OCI-LY3 (cell line): ENCODE results near the gene STYK1.

Experiments
- H2AFZ ChIP-seq: fragments of 200-600, 300-600 bp; shearing (Covaris generic); 2 replicates; pipeline ENCODE4 v1.6.0; 2014; ENCODE audit warnings: antibody characterized with exemption, low read depth, low read length
- H3K27ac ChIP-seq: fragments of 200-600, 300-600 bp; sonication (generic); 2 replicates; pipeline ENCODE4 v1.5.1; 2014; ENCODE audit warnings: mild to moderate bottlenecking, low read length, moderate library complexity, mixed read lengths
- H3K27me3 ChIP-seq: fragments of 200-600, 300-600 bp; sonication (generic); 2 replicates; pipeline ENCODE4 v1.6.1; 2014; ENCODE audit warnings: low read depth, low read length, mixed read lengths
- H3K36me3 ChIP-seq: fragments of 200-600, 300-600 bp; sonication (generic); replicated peaks from 2 replicates; pipeline ENCODE3; 2014; ENCODE audit warnings: low read depth, low read length, mixed read lengths
- H3K4me1 ChIP-seq: fragments of 300-600, 200-600 bp; sonication (generic); 2 replicates; pipeline ENCODE4 v1.6.1; 2014; ENCODE audit warnings: low read length, mixed read lengths
- H3K4me2 ChIP-seq: fragments of 200-600, 300-600 bp; sonication (generic); 2 replicates; pipeline ENCODE4 v1.6.1; 2014; ENCODE audit warnings: low read length, mixed read lengths
- H3K4me3 ChIP-seq: fragments of 300-600, 200-600 bp; sonication (generic); 2 replicates; pipeline ENCODE4 v1.5.1; 2014; ENCODE audit warnings: antibody characterized with exemption, mild to moderate bottlenecking, low read length, moderate library complexity
- H3K79me2 ChIP-seq: fragments of 300-600, 200-600 bp; shearing (Covaris generic); 2 replicates; pipeline ENCODE4 v1.6.1; 2014; ENCODE audit warnings: mild to moderate bottlenecking, low read length, mixed read lengths
- H3K9ac ChIP-seq: fragments of 300-600, 200-600 bp; shearing (Covaris generic); 2 replicates; pipeline ENCODE4 v1.6.0; 2014; ENCODE audit warnings: mild to moderate bottlenecking, low read length, moderate library complexity
- H3K9me3 ChIP-seq: fragments of 200-600, 300-600 bp; shearing (Covaris generic); 2 replicates; pipeline ENCODE4 v1.6.1; 2014; ENCODE audit warnings: low read length, mixed read lengths; ENCODE audit not compliant: insufficient read depth
- H4K20me1 ChIP-seq: fragments of 200-600, 300-600 bp; sonication (generic); 2 replicates; pipeline ENCODE4 v1.6.1; 2016; ENCODE audit warnings: low read length, mixed read lengths; ENCODE audit not compliant: insufficient read depth
- EZH2phosphoT487 ChIP-seq: fragments of 200-600 bp; shearing (Covaris generic); IDR thresholded peaks from 2 replicates; pipeline ENCODE4 v1.6.1; 2018; ENCODE audit warnings: antibody characterized with exemption, mixed run types, low read depth
- TF ChIP-seq, protein P1 (sequence below): fragments of 200-600, 300-600 bp; sonication (generic); IDR thresholded peaks from 2 replicates; pipeline ENCODE4 v1.5.1; 2014; ENCODE audit warnings: antibody characterized with exemption, low read length, low read depth

Gene STYK1

DNA sequence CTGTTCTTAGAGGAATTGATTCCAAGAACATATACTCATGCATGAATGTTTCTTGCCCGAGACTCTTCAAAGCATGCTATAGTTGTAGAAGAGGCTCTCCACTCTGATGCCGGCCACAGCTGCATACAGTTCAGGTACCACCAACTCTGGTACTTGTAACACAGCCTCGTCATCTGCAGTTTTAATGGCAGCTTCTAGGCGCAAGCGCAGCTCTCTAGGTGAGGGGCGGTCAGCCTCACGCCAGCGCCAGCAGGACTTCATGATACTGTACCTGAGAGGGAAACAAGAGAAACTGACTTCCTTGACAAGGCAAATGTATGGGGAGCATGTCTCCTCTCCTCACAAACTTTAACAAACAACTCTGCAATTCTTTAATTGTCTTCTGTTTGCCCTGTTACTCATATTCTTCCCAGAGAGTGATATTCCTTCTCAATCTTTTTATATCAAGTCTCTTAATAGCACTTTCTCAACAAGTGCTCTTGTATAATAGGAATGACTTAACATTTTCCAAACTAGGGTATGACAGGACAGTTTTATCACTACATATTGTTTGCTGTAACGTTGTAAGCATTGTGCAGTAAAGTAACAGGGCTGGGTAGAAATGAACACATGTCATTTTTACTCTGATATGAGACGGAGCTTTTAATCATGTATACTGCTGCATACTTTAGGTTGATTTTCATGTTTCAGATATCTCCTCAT, 53.6 kb downstream of the STYK1 start:
- Histone ChIP-seq H3K36me3 (no peaks in the 10 kb centered on the region), H3K9ac (no peak overlapping the region), H3K4me1 (no peaks in the 10 kb centered on the region), H3K27ac (no peak overlapping the region), H3K4me3 (no peak overlapping the region), H2AFZ (no peak overlapping the region), H3K27me3 (peaks cover 39% of the 10 kb centered on the region), H4K20me1 (no peaks in the 10 kb centered on the region), H3K79me2 (no peaks in the 10 kb centered on the region), H3K9me3 (no peaks in the 10 kb centered on the region), H3K4me2 (no peak overlapping the region)
- TF ChIP-seq, protein P1, sequence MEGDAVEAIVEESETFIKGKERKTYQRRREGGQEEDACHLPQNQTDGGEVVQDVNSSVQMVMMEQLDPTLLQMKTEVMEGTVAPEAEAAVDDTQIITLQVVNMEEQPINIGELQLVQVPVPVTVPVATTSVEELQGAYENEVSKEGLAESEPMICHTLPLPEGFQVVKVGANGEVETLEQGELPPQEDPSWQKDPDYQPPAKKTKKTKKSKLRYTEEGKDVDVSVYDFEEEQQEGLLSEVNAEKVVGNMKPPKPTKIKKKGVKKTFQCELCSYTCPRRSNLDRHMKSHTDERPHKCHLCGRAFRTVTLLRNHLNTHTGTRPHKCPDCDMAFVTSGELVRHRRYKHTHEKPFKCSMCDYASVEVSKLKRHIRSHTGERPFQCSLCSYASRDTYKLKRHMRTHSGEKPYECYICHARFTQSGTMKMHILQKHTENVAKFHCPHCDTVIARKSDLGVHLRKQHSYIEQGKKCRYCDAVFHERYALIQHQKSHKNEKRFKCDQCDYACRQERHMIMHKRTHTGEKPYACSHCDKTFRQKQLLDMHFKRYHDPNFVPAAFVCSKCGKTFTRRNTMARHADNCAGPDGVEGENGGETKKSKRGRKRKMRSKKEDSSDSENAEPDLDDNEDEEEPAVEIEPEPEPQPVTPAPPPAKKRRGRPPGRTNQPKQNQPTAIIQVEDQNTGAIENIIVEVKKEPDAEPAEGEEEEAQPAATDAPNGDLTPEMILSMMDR, result no peak
- no peak for TF ChIP-seq EZH2phosphoT487

DNA sequence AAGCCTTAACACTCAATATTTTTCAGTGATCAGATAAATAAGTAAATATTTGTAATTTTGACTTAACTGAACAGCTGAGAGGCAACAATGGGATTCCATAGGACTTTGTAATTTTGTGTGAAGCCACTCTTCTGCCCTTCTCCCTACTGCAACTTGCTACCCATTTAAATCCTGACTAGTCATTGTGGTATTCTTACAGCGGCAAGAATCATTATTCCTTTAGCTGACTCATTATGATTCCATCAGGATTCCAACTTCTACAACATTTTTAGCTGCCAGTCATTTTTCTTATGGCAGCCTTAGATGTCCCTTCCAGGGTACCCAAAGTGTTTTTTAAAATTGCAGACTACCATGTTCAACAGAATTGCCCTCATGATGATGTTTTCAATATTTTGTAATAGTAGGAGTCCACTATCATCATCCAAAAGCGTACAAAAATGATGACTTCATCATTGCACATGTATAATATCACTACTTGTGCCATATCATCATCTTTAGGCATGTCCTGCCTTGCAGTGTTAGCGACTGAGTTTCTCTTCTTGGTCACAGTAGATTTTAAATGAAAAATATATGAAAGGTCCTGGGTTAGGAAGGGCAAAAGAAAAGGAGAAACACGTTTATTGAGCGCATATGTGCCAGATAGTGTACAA, 55.4 kb downstream of the STYK1 start:
- Histone ChIP-seq H3K27me3 (peaks cover 39% of the 10 kb centered on the region), H3K4me1 (peaks cover 3% of the 10 kb centered on the region; the same call in 1 of the 2 replicates), H3K9ac (no peak overlapping the region), H3K4me3 (no peak overlapping the region), H3K79me2 (no peaks in the 10 kb centered on the region; the same call in 1 of the 2 replicates), H2AFZ (no peak overlapping the region), H3K4me2 (no peak overlapping the region), H3K27ac (no peak overlapping the region), H3K36me3 (no peaks in the 10 kb centered on the region), H3K9me3 (no peaks in the 10 kb centered on the region), H4K20me1 (no peaks in the 10 kb centered on the region)
- TF ChIP-seq EZH2phosphoT487, result no peak
- TF ChIP-seq, protein P1, result no peak

DNA sequence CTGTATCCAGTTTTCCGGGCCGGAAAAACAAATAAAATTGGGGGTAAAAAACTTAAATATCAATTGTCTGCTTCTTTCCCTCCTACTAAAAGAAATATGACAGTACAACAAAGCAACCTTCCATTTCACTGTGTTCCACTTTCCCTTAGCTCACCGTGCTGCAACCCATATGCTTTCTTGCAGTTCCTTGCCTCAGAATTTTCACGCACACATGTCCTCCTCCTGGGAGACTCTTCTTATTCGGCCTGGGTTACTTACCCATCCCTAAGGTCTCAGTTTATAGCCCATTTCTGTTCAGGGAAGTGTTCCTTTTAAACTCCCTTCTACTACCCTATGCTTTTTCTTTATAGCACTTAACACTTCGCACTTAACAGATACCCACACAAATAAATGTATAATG, 56.0 kb downstream of the STYK1 start:
- Histone ChIP-seq H3K79me2 (peaks cover 6% of the 10 kb centered on the region), H2AFZ (no peak overlapping the region), H3K9ac (no peak overlapping the region), H3K4me2 (no peak overlapping the region), H3K4me3 (no peak overlapping the region), H3K9me3 (no peaks in the 10 kb centered on the region), H3K27ac (no peak overlapping the region), H3K4me1 (peaks cover 3% of the 10 kb centered on the region; the same call in 1 of the 2 replicates), H3K36me3 (no peaks in the 10 kb centered on the region), H3K27me3 (peaks cover 38% of the 10 kb centered on the region), H4K20me1 (no peaks in the 10 kb centered on the region)
- TF ChIP-seq, protein P1, result no peak
- no peak for TF ChIP-seq EZH2phosphoT487

DNA sequence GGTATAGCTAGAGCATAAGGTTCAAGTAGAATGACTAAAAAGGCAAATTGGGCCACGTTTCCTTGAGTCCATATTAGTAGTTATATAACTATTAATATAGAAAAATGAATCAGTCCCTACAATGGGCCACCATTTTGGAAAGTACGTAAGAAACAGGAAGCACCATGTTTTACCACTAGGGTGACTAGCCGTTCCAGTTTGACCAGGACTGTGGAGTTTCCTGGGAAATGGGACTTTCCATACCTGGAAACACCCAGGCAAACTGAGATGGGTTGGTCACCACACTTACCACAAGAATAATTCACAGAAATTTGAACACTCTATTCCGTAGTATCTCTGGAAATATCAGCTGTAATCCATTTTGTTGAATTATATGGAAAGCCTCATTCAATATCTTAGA, 58.3 kb downstream of the STYK1 start:
- TF ChIP-seq, protein P1, result no peak
- no peak for TF ChIP-seq EZH2phosphoT487
- Histone ChIP-seq H3K9me3 (no peaks in the 10 kb centered on the region), H3K27me3 (peaks cover 25% of the 10 kb centered on the region), H3K27ac (no peak overlapping the region), H2AFZ (no peak overlapping the region), H3K36me3 (peaks cover 4% of the 10 kb centered on the region), H3K4me2 (no peak overlapping the region), H3K79me2 (peaks cover 28% of the 10 kb centered on the region), H4K20me1 (no peaks in the 10 kb centered on the region), H3K4me3 (no peak overlapping the region), H3K4me1 (peaks cover 13% of the 10 kb centered on the region), H3K9ac (no peak overlapping the region)
